HCT116 (cell line): Measurements from ENCODE around the gene BCO1. TPM values are rescaled to one million over a fixed set of nuclear protein-coding genes. Genes with fewer than 3 reads are reported as not detected.
"Not testable (repeated sequence)": the region's sequence is repeated elsewhere in the genome, so short reads cannot be mapped to it uniquely, and the experiment has no call there.

Experiments used
- ATAC-seq: fragments of 200-7000 bp; cut with Tn5 transposase; 2 replicates; pipeline ENCODE4 v1.9.1; 2020; ENCODE audit warnings: mild to moderate bottlenecking, moderate library complexity
- BruUV-seq: library from RNA; stranded (reverse); fragments of 400-500 nt; replicated peaks from 2 replicates; lab custom pipeline; 2021; lab: Mats Ljungman, UMichigan
- CTCF ChIA-PET: fragments of 300-600 bp; sonication (Branson Sonifier 250); formaldehyde crosslinking; loops from one replicate; lab custom pipeline; 2021; ENCODE audit warnings: antibody characterized with exemption; lab: Charles Lee
- POLR2A ChIA-PET: fragments of 300-600, 350-600 bp; sonication (Branson Sonifier 250); formaldehyde crosslinking; loops from one replicate; lab custom pipeline; 2021; ENCODE audit warnings: antibody characterized with exemption; lab: Charles Lee
- RAD21 ChIA-PET, 2 experiments: fragments of 300-600 bp; sonication (Branson Sonifier 250); formaldehyde crosslinking; loops; one replicate each; lab custom pipeline; 2023; ENCODE audit warnings: low total read pairs in 2 of 2; ENCODE audit not compliant: uncharacterized antibody in 2 of 2, unreplicated experiment in 2 of 2, low non-redundant PET in 1 of 2; lab: Charles Lee
- DNase-seq: peaks from one replicate; pipeline ENCODE4 v3.0.0-alpha.2; 2010; ENCODE audit warnings: low read depth, low spot score
- H2AFZ ChIP-seq: fragments of 200-600 bp; shearing (Covaris generic), sonication (generic); 2 replicates; pipeline ENCODE4 v1.6.1; 2017; ENCODE audit warnings: low read depth, mixed run types, mixed read lengths, antibody characterized with exemption, low read length; ENCODE audit not compliant: poor library complexity, severe bottlenecking
- H3K27ac ChIP-seq: 2 replicates; pipeline ENCODE4 v1.5.1; 2012; ENCODE audit warnings: low read depth, low read length
- H3K27me3 ChIP-seq: fragments of 200-600 bp; sonication (generic); 2 replicates; pipeline ENCODE4 v1.6.1; 2016; ENCODE audit warnings: mixed run types, low read length, mixed read lengths; ENCODE audit not compliant: insufficient read depth
- H3K36me3 ChIP-seq, 2 experiments: fragments of 200-500 bp in 1 of 2; fragments of 200-600 bp in 1 of 2; sonication (Bioruptor generic) in 1 of 2; sonication (generic) in 1 of 2; 2 replicates each; pipeline versions ENCODE4 v1.5.1 to v1.6.1; 2014 to 2016; ENCODE audit warnings: low read length in 2 of 2, inconsistent platforms in 1 of 2, mixed read lengths in 1 of 2, mixed run types in 1 of 2; ENCODE audit not compliant: insufficient read depth in 2 of 2, control insufficient read depth in 1 of 2
- H3K4me1 ChIP-seq, 2 experiments: fragments of 200-600 bp in 1 of 2; sonication (generic) in 1 of 2; 2 replicates each; pipeline versions ENCODE4 v1.5.1 to v1.6.1; 2012 to 2017; ENCODE audit warnings: low read length in 2 of 2, inconsistent platforms in 1 of 2, mild to moderate bottlenecking in 1 of 2, mixed read lengths in 1 of 2, mixed run types in 1 of 2, moderate library complexity in 1 of 2; ENCODE audit not compliant: insufficient read depth in 2 of 2, control insufficient read depth in 1 of 2
- H3K4me2 ChIP-seq: fragments of 200-600 bp; sonication (generic); 2 replicates; pipeline ENCODE4 v1.6.1; 2017; ENCODE audit warnings: mixed run types, low read length, mixed read lengths
- H3K4me3 ChIP-seq, 2 experiments: fragments of 200-600 bp in 1 of 2; sonication (generic) in 1 of 2; replicated peaks in 1 of 2; 2 replicates each; pipeline ENCODE4 v1.5.1; 2011 to 2016; ENCODE audit warnings: low read length in 2 of 2, control low read depth in 1 of 2, low read depth in 1 of 2, mild to moderate bottlenecking in 1 of 2, mixed read lengths in 1 of 2, mixed run types in 1 of 2
- H3K79me2 ChIP-seq: fragments of 200-600 bp; sonication (generic); 2 replicates; pipeline ENCODE4 v1.6.1; 2017; ENCODE audit warnings: mild to moderate bottlenecking, mixed run types, low read length, moderate library complexity, mixed read lengths; ENCODE audit not compliant: insufficient read depth
- H3K9ac ChIP-seq: fragments of 200-600 bp; sonication (generic); 2 replicates; pipeline ENCODE4 v1.6.1; 2016; ENCODE audit warnings: low read length, mixed read lengths
- H3K9me2 ChIP-seq: fragments of 200-600 bp; sonication (generic), shearing (Covaris generic); 2 replicates; pipeline ENCODE4 v1.6.1; 2017; ENCODE audit warnings: mixed run types, mild to moderate bottlenecking, moderate library complexity; ENCODE audit not compliant: insufficient read depth
- H3K9me3 ChIP-seq, 2 experiments: fragments of 200-500 bp in 1 of 2; fragments of 200-600 bp in 1 of 2; sonication (Bioruptor generic) in 1 of 2; sonication (generic) in 1 of 2; 2 replicates each; pipeline ENCODE4 v1.6.1; 2014 to 2017; ENCODE audit warnings: low read length in 2 of 2, mixed read lengths in 2 of 2, inconsistent platforms in 1 of 2, low read depth in 1 of 2, mild to moderate bottlenecking in 1 of 2, mixed run types in 1 of 2, moderate library complexity in 1 of 2; ENCODE audit not compliant: control insufficient read depth in 1 of 2, insufficient read depth in 1 of 2
- H4K20me1 ChIP-seq: fragments of 200-600 bp; sonication (generic), shearing (Covaris generic); 2 replicates; pipeline ENCODE4 v1.6.1; 2017; ENCODE audit warnings: mixed run types, mild to moderate bottlenecking, moderate library complexity; ENCODE audit not compliant: insufficient read depth
- CBX3 ChIP-seq: IDR thresholded peaks from 2 replicates; pipeline ENCODE4 v1.6.1; 2012; ENCODE audit warnings: low read depth
- CEBPB ChIP-seq: IDR thresholded peaks from 2 replicates; pipeline ENCODE4 v1.6.1; 2012; ENCODE audit warnings: low read depth
- EZH2phosphoT487 ChIP-seq: fragments of 200-600 bp; IDR thresholded peaks from 2 replicates; pipeline ENCODE4 v1.6.1; 2018; ENCODE audit warnings: antibody characterized with exemption, borderline replicate concordance
- JUND ChIP-seq: IDR thresholded peaks from 2 replicates; pipeline ENCODE4 v1.6.1; 2012
- POLR2A ChIP-seq: IDR thresholded peaks from 2 replicates; pipeline ENCODE4 v1.7.0; 2011; ENCODE audit warnings: borderline replicate concordance; ENCODE audit not compliant: insufficient read depth, insufficient read length; ENCODE audit errors: extremely low read depth
- SIN3A ChIP-seq: IDR thresholded peaks from 2 replicates; pipeline ENCODE4 v1.6.1; 2012; ENCODE audit warnings: low read depth
- YY1 ChIP-seq: IDR thresholded peaks from 2 replicates; pipeline ENCODE4 v1.6.1; 2011; ENCODE audit warnings: low read length, low read depth, moderate library complexity, mild to moderate bottlenecking; ENCODE audit not compliant: insufficient replicate concordance; ENCODE audit errors: extremely low read depth
- ZFX ChIP-seq: fragments of 450-650 bp; IDR thresholded peaks from 2 replicates; pipeline ENCODE4 v1.6.1; 2017
- intact Hi-C: fragments of 100-400 bp; cut with micrococcal nuclease; formaldehyde crosslinking; loops from 2 replicates; pipeline ENCODE4 v1.10.0; 2022
- total RNA-seq: library from RNA; stranded (reverse); gene quantifications from one replicate; pipeline ENCODE4 v1.2.1, GENCODE V29; 2021; ENCODE audit not compliant: unreplicated experiment
- TF ChIP-seq, protein P1 (sequence below): IDR thresholded peaks from 2 replicates; pipeline ENCODE4 v1.6.1; 2012
- TF ChIP-seq, protein P2 (sequence below): IDR thresholded peaks from 2 replicates; pipeline ENCODE4 v1.6.1; 2011; ENCODE audit warnings: mild to moderate bottlenecking, low read length, moderate library complexity; ENCODE audit not compliant: insufficient replicate concordance; ENCODE audit errors: extremely low read depth
- TF ChIP-seq, protein P3 (sequence below): IDR thresholded peaks from 2 replicates; pipeline ENCODE4 v1.6.1; 2012

BCO1 gene
- total RNA-seq, 1 experiment from 2014 or later = not detected

DNA sequence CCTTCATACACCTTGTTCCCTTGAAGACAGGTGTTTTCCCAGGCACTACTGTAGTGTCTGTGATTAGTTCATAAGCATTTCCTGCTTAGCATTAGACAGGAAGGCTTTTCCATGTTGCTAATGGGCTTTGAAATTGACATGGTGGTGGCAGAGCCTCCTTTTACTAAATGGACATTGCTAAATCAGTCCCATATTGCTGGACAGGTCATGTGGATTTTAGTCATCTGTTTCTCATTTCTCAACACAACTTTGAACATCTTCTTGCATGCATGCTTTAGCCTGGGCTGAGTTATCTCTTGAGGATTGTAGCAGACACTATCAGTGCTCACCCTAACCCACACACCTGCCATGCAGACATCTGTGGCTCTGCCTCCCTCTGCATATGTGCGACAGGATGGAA, 13.7 kb upstream of the BCO1 start:
- ChIA-PET RAD21 (no interaction called here), POLR2A (no interaction called here), CTCF (no interaction called here)
- DNase-seq (no peak), ATAC-seq (no peak)
- no peaks in the 10 kb centered on the region for H3K79me2 ChIP-seq
- no peak overlapping the region for H3K27ac ChIP-seq
- no peaks in the 10 kb centered on the region for H3K9me3 ChIP-seq
- intact Hi-C loops = no loop called here
- H3K36me3 ChIP-seq = no peaks in the 10 kb centered on the region
- no TSS peak for BruUV-seq
- TF ChIP-seq YY1 (no peak), ZFX (no peak), SIN3A (no peak), JUND (no peak), CEBPB (no peak), CBX3 (no peak), EZH2phosphoT487 (no peak), POLR2A (no peak)
- TF ChIP-seq, protein P1, sequence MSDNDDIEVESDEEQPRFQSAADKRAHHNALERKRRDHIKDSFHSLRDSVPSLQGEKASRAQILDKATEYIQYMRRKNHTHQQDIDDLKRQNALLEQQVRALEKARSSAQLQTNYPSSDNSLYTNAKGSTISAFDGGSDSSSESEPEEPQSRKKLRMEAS = no peak
- TF ChIP-seq, protein P2, sequence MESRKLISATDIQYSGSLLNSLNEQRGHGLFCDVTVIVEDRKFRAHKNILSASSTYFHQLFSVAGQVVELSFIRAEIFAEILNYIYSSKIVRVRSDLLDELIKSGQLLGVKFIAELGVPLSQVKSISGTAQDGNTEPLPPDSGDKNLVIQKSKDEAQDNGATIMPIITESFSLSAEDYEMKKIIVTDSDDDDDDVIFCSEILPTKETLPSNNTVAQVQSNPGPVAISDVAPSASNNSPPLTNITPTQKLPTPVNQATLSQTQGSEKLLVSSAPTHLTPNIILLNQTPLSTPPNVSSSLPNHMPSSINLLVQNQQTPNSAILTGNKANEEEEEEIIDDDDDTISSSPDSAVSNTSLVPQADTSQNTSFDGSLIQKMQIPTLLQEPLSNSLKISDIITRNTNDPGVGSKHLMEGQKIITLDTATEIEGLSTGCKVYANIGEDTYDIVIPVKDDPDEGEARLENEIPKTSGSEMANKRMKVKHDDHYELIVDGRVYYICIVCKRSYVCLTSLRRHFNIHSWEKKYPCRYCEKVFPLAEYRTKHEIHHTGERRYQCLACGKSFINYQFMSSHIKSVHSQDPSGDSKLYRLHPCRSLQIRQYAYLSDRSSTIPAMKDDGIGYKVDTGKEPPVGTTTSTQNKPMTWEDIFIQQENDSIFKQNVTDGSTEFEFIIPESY = no peak
- TF ChIP-seq, protein P3, sequence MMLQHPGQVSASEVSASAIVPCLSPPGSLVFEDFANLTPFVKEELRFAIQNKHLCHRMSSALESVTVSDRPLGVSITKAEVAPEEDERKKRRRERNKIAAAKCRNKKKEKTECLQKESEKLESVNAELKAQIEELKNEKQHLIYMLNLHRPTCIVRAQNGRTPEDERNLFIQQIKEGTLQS = no peak
- H4K20me1 ChIP-seq = no peaks in the 10 kb centered on the region
- H3K9me2 ChIP-seq = no peaks in the 10 kb centered on the region
- H3K27me3 ChIP-seq = peaks cover 11% of the 10 kb centered on the region; the same call in 1 of the 2 replicates
- no peak overlapping the region for H3K4me2 ChIP-seq
- no peak overlapping the region for H3K9ac ChIP-seq
- H2AFZ ChIP-seq = no peak overlapping the region
- peaks cover 7 to 11% of the 10 kb centered on the region in 2 experiments; a peak in 3 of 4 replicates for H3K4me1 ChIP-seq
- H3K4me3 ChIP-seq = no peak overlapping the region

DNA sequence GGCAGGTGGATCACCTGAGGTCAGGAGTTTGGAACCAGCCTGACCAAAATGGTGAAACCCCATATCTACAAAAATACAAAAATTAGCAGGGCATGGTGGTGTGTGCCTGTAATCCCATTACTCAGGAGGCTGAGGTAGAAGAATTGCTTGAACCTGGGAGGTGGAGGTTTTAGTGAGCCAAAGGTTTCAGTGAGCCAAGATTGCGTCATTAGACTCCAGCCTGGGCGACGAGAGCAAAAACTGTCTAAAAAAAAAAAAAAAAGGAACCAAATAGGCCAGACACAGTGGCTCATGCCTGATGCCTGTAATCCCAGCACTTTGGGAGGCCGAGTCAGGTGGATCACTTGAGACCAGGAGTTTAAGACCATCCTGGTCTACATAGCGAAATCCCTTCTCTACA, 12.8 kb upstream of the BCO1 start:
- H3K4me3 ChIP-seq, H3K9me3 ChIP-seq, H3K4me2 ChIP-seq, CTCF ChIA-PET, RAD21 ChIA-PET, H3K79me2 ChIP-seq, H4K20me1 ChIP-seq, H3K36me3 ChIP-seq, BruUV-seq, H3K9ac ChIP-seq, intact Hi-C loops, DNase-seq, H3K9me2 ChIP-seq, ATAC-seq, H2AFZ ChIP-seq, POLR2A ChIA-PET, H3K27ac ChIP-seq: not testable (repeated sequence)
- peaks cover 16% of the 10 kb centered on the region; the same call in 1 of the 2 replicates for H3K27me3 ChIP-seq
- peaks cover 7 to 11% of the 10 kb centered on the region in 2 experiments; a peak in 3 of 4 replicates for H3K4me1 ChIP-seq
